ENCODE measurements around the gene DHRS7B.

The DHRS7B gene

GRCh38 chr17:21161498-21162393, 35.0 kb downstream of the DHRS7B start:
- DNase-seq, result no peak

GRCh38 chr17:21162394-21162775, 35.6 kb downstream of the DHRS7B start:
- DNase-seq, result no peak

DNA sequence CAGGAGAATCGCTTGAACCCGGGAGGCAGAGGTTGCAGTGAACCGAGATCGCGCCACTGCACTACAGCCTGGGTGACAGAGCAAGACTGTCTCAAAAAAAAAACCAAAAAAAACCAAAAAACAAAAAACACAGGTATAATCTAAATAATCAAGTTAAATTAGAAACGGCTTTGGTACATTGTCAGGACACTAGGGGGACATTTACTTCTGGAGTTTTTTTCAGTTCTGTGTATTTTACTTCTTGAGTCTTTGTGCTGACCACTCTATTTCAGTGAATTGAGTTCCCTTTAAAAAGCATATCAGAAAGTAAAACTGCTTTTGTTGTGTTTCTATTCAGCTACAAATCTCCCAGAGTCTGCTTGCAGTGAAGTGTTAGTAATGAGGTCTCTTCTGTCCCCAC, 36.3 kb downstream of the DHRS7B start:
- DNase-seq, result no peak

- no peak for DNase-seq
Observed at GRCh38 chr17:21164216-21164615, 37.5 kb downstream of the DHRS7B start.

DNA sequence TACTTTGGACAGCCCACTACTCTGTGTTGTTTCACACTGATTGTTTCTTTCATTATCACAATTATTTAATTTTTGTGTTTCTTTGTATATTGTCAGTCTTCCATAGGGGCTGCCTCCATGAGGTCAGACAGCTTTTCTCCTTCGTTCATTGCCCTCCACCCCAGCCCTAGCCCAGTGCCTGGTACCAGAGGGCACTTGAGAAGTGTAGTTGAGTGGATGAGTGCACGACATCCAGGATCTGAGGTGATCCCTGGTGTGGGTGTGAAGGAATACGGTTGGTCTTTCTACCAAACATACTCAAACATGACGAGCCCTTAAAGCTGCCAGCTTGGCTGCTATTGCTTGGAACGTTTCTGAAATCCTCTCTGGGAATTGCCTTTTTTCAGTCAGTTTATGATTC, 37.9 kb downstream of the DHRS7B start:
- DNase-seq, result no peak

DNA sequence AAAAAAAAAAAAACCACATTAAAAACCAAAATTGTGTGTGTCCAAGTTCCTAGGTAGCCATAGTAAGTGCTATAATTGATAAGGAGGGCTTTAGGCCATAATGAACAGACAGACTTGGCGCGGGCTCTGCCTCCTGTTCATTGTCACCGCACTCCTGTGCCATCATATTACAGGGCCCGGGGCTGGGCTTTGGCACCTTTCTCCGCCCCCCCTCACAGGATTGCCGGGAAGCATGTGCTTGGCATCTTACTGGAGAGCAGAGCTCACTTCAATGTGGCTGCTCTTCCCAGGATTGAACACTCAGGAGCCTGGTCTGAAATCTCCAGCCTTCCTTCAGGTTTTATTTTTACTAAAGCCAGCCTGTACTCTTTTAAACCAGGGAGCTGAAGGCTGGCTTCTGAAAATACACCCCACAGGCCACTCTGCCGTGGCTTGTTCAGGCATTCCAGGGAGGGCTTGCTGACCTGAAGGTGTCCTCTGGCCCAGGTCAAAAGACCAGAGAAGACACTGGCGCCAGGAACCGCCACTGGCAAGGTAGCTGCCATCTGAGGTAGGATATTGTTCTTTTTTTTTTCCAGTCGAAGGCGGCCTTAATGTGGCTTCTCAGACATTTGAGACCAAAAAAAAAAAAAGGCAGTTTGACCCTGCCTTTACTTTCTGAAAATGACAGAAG, 39.3 kb downstream of the DHRS7B start:
- DNase-seq, result no peak

DNA sequence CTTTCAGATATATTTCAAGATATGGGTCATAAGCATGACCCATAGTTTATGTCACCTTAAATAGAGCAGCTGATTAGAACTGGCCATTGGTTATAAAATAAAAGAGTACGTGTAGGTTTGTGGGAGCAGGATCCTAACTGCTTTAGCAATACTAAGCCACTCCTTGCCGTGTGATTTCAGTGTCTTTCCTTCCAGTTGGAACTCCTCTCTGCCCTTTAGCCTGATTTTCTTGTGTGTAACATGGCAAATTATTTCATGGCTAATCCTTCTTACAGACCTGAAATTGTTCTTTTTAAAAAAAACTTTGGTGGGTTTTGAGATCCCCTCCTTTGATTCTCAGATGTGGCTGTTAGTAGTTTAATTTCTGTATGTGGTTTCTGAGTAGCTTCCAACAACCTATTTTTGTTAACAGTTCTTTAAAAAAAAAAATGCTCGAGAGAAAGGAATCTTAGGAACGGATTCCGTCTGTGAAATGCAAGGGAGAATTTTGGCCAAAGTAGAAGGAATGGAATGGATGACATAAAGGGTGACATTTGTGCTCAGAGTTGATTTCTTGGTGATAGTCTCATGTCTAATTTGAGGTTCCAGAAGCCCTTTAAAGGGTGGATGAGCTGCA, 39.9 kb downstream of the DHRS7B start:
- DNase-seq, result no peak

DNA sequence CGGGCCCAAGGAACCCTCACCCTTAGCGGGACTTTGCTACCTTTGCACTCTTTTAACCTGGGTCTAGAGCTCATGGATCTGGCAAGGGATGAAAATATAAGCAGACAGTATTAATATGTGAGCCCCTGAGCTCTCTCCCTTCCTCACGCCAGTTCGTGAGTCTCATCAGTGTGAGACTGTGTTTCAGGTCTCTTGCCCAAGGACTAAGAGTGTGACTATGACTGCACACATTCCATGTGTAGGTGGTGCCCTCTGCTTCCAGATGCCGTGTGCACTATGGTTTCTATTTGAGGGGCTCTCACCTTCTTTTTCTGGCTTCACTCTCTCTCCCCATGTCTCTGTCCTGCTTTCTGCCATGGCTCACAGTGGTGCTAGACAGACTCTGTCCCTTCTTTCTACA, 40.5 kb downstream of the DHRS7B start:
- no peak for DNase-seq

DNA sequence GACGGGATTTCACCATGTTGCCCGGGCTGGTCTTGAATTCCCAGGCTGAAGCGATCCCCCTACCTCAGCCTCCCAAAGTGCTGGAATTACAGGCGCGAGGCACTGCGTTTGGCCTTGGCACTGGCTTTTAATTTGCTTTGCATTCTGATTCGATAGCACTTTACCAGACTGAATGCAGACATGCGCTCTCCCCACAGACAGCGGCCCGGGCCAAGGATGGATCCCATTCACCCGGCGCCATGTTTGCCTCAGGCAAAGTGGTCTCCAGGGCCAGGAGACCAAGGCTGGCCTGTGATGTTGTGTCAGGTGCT, 41.7 kb downstream of the DHRS7B start:
- no peak for DNase-seq

DNA sequence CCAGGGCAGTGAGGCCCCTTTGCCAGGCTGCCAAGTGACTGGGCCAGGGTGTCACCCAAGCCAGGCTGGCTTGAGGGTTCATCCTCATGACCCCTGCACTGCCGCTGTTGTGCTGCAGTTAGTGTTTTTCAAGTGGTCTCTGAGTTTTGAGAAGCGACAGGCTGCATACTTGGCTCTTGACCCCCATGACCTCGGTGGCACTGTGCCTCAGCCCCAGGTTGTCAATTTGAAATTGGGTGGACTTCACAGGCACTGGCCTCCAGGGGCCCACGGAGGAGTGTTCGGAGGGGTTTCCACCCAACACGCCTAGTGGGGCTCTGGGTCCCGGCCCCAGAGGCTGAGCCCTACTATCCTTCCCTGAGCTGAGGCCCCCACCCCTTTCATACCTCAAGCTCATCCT, 42.7 kb downstream of the DHRS7B start:
- no peak for DNase-seq

DNA sequence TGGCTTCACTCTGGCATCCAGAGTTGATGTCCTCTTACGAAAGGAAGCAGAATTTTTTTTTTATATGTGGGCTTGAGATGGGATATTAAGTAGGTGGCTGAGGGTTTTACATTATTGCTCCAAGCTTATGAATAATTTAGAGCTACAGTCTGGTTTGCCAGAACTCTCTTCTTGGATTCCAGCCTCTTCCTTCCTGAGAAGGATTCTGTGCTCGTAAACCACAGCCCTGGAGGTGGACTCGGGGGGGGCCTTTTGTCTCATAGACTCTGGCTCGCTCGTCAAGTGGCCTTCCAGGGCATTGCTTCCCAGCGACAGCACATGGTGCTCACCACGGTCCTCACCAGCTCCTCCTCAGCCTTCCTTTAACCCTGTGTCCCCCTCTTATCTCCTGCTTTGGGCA, 44.0 kb downstream of the DHRS7B start:
- DNase-seq, result no peak

DNA sequence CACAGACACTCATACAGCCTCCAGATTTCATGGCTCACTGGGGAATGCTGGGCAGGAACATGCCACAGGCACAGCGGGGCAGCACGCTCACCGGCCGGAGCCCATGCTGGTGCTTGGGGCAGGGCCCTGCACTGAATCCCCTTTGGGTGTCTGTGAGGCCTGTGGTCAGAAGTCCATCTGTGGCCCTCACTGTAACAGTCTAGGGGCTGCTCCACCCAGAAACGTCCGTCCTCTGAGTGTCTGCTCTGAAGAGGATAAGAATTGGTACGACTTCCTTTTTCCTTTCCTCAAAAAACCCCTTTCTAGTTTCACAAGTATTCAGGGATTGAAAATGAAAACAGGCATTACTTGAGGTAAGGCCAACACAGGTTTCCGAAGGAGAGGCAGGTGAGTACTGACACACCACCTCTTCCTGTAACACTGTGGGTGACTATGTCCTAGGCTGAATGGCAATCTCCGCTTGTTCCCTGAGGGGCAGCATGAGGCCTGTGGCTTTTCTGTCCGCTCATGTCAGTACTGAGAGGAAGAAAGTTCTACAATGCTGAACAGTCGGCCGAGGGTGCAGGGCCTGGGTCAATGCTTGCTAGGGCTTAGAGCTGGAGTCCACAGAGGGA, 44.7 kb downstream of the DHRS7B start:
- DNase-seq, result no peak

DNA sequence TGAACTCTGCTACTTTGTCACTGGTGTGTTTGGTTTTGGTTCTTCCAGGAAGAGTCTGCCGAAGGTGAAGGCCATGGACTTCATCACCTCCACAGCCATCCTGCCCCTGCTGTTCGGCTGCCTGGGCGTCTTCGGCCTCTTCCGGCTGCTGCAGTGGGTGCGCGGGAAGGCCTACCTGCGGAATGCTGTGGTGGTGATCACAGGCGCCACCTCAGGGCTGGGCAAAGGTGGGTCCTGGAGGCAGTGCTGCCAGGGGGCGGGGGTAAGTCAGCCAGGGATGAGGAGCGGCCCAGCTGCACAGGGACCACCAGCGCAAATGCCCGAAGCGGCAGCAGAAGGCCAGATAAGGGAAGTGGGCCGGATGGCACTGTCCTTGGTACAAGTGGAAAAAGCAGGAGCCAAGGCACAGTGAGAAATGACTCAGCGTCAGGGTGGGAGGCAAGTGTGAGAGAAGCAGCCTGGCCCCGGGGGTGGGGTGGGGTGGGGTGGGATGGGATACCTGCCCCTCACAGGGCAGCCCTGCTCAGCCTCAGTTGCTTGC, 45.3 kb downstream of the DHRS7B start:
- DNase-seq, result no peak

- no peak for DNase-seq
Observed at GRCh38 chr17:21172846-21173245, 46.1 kb downstream of the DHRS7B start.

- DNase-seq, result no peak
Observed at GRCh38 chr17:21173543-21173942, 46.8 kb downstream of the DHRS7B start.

DNA sequence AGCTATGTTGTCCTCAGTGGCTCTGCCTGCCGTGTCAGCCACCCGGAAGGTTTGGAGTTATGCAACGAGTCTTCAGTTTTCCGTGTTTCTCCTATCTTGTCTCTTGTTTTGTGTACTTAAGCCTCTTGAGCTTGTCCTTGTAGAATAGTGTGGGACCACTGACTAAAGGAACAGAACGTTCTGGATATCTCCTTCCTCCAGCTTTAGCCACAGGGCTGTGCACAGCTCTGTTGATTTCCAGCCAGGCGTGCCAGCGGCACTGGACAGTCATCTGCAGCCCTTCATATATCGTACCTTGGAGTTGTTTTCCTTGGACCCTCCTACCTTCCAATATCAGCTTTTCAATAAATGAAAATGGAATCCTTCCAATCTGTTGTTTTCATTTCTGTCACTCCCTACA, 47.4 kb downstream of the DHRS7B start:
- DNase-seq, result no peak

- no peak for DNase-seq
Observed at GRCh38 chr17:21174713-21175112, 47.9 kb downstream of the DHRS7B start.

DNA sequence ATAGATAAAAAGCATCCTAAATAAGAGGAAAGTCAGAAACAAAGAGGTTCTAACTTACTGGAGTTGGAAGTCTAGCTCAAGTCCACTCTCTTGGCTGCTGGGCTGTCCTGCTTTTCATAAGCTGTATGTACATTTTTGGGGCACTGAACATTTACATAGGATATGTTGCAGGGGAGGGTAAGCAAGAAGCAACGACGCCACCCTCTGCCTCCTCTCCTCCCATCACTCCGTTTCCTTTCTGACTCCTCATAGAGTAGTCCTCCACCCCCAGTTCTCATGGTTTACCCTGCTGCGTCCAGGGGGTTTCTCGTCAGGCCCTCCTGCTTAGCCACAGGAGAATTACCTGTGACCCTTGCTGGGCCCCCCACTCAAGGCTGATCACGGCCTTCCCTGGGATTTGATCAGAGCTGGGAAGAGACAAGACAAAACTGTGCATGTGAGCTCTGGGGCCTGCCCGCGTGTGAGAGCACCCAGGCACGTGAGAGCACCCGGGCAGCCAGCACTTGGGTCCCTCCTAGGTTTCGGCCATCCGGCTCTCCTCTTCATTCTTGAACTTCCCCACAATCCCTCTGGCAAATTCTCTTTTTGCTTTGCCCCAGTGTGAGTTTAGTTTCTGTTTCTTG, 50.1 kb downstream of the DHRS7B start:
- DNase-seq, result no peak

DNA sequence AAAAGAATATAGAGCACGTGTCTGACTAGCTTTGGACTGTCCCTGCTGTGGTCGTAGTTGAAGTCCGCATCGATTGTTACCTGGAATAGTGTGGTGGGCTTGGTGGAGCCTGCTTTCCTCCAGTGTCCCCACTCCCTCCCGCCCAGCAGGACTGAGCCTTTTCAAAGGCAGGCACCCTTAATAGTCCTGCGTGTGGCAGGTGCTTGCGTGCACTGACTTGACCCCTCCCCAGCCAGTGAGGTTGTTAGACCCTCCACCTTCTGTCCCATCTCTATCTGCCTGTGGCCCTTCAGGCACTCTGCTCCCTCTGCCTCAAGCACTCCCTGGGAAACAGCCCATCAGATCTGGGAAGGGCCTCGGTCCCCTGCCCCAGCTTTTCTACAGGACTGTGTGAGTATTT, 50.6 kb downstream of the DHRS7B start:
- no peak for DNase-seq

DNA sequence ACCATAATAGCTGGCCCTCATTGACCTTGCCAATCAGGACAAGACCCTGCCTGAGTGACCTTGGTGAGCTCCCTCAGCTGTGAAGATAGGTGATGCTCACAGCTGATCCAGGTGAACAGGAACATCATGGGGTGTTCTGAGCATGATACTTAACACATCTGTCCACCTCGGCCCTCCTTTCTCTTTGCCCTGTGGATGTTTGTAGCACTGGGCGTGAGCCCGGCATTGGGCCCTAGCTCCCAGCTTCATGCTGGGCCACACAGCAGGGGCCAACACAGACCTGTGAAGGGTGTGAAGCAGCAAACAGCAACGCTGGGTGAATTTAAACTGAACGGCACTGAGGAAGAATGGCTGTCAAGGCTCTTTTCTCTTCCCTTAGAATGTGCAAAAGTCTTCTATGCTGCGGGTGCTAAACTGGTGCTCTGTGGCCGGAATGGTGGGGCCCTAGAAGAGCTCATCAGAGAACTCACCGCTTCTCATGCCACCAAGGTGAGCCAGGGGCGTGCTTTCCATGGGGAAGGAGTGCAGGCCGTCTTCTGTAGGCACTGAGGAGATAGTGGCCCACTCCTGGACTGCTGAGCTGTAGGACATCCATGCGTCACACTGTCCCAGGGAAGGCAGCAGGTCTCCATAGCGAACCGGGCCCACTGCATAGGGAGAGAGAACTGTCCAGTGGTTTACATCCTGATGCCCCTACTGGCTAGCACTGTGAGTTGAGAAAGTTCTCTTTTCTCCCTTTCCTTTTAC, 51.3 kb downstream of the DHRS7B start:
- DNase-seq, result no peak

DNA sequence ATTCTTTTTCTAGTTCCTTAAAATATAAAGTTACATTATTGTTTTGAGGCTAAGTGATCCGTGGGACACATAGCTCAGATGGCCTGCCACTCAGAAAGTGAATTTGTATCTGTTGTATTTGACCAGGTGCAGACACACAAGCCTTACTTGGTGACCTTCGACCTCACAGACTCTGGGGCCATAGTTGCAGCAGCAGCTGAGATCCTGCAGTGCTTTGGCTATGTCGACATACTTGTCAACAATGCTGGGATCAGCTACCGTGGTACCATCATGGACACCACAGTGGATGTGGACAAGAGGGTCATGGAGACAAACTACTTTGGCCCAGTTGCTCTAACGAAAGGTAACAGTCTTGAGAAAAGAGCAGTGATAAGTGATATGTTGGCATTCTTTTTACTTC, 56.7 kb downstream of the DHRS7B start:
- DNase-seq, result no peak

DNA sequence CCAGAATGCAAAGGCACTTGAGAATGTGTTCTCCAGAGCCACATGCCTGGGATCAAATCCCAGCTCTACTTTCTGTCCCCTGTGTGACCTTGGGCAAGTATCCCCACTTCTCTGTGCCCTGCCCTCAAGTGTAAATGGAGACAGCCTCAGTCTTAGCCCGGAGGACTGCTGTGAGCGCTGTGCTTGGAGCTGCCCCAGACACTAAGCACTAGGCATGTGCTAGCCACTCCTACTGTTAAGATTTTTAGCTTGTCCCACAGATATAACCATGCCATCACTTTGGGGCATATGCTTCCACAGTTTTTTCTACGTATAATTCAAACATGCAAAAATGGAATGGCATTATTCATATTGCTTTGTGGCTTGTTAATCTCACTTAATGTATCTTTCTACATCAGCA, 57.8 kb downstream of the DHRS7B start:
- DNase-seq, result no peak
